Kidney capillary endothelial cell (primary cell): Measurements from ENCODE around the gene SETD7.
"Not testable (repeated sequence)": the region's sequence is repeated elsewhere in the genome, so short reads cannot be mapped to it uniquely, and the experiment has no call there.

Source experiments
- DNase-seq: peaks from one replicate; pipeline ENCODE4 v3.0.0-alpha.2; 2018; ENCODE audit warnings: low spot score

The SETD7 gene

DNA sequence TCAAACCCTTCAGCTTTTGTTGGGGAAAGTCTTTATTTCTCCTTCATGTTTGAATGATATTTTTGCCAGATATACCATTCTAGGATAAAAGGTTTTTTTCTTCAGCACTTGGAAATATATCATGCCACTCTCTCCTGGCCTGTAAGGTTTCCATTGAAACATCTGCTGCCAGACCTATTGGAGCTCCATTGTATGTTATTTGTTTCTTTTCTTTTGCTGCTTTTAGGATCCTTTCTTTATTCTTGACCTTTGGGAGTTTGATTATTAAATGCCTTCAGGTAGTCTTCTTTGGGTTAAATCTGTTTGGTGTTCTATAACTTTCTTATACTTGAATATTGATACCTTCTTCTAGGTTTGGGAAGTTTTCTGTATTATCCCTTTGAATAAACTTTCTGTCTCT is 87.3 kb downstream of the SETD7 start:
- DNase-seq = not testable (repeated sequence)

DNA sequence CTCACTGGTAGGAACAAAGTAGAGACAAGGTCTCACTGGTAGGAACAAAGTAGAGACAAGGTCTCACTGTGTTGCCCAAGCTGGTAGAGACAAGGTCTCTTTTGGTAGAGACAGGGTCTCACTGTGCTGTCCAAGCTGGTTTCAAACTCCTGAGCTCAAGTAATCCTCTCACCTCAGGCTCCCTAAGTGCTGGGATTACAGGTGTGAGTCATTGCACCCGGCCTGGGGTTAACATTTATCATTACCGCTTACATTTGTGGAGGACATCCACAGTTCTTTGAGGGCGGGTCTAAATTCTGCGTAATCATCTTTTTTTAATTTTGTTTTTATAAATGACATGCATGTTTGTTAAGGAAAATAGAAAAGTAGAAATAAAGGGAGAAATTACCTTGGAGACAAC is 90.1 kb downstream of the SETD7 start:
- DNase-seq = no peak

DNA sequence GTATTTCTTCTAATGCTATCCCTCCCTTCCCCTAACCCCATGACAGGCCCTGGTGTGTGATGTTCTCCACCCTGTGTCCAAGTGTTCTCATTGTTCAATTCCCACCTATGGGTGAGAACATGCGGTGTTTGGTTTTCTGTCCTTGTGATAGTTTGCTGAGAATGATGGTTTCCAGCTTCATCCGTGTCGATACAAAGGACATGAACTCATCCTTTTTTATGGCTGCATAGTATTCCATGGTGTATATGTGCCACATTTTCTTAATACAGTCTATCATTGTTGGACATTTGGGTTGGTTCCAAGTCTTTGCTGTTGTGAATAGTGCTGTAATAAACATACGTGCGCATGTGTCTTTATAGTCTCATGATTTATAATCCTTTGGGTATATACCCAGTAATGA is 91.5 kb downstream of the SETD7 start:
- DNase-seq = not testable (repeated sequence)

DNA sequence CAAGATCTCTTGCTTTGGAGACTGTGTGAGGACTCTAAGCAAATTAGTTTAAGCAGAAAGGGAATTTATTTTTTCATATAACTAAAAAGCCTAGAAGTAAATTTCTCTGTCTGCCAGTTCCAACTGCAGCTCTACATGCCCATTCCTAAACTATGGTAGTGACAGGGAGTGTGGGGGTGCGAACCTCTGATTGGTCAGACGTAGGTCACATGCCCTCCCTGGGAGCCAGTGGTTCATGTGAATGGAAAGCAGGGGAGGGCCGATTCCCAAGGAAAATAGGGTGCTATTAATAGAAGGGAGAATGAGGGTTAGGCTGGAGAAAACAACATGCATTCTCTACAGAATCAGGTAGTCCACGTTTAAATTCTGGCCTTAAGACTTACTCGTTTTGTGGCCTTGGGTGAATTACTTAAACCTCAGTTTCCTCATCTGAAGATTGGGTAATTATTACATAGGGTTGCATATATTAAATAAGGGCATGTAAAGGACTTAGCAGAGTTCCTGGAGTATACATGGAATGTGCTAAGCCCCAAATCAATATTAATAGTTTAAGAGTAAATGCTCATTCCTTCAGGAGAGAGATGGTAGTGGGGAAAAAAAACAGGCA is 94.9 kb downstream of the SETD7 start:
- DNase-seq = no peak

DNA sequence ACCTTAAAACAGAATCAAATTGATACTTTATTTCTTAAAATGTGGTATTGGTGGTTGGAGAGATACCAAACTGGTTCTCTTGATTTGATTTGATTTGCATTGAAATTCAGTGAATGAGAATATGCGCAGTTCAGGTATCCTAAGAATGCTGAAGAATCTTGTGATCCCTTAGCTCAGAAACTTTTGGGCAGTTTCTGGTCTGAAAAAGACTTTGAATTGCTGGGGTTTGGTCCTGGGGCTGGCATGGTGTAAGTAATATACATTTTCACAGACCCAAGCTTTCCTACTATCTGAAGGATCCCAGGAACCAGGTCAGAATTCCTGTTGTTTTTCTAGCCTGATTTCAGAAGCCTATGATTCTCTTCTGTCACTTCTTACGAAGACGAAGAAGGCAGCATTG is 95.5 kb downstream of the SETD7 start:
- DNase-seq = no peak

DNA sequence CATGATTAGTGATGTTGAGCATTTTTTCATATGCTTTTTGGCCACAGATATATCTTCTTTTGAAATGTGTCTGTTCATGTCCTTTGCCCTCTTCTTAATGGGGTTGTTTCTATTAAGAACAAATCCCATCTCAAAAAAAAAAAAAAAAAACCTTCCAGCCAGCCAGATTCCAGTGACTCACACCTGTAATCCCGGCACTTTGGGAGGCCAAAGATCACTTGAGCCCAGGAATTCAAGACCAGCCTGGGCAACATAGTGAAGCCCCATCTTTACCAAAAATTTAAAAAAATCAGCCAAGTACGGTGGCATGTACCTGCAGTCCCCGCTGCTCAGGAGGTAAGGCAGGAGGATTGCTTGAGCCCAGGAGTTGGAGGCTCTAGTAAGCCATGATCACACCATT is 97.0 kb downstream of the SETD7 start:
- DNase-seq = no peak

DNA sequence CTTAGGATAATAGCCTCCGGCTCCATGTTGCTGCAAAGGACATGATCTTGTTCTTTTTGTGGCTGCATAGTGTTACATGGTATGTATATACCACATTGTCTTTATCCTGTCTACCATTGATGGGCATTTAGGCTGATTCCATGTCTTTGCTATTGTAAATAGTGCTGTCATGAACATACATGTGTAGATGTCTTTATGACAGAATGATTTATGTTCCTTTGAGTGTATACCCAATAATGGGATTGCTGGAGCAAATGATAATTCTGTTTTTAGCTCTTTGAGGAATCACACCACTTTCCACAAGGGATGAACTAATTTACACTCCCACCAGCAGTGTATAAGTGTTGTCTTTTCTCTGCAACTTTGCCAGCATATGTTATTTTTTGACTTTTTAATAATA is 97.5 kb downstream of the SETD7 start:
- no peak for DNase-seq

DNA sequence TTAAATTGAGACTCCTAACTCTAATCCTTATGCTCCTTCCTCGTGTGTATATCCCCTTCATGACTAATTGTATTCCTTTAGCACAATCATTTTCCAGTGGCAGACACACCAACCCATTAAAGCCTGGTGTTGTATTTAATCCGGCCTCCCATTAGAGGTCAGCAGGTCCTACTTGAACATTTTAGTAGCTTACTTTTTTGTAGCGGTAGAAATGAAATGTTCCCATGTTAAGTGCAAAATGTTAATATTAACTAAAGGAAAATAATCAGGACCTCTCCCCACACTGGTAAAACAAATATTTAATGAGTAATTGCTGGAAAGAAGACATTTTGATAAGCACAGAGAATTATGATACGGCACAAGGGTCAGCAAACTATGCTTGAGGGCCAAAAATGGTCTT is 98.7 kb downstream of the SETD7 start:
- DNase-seq = no peak

DNA sequence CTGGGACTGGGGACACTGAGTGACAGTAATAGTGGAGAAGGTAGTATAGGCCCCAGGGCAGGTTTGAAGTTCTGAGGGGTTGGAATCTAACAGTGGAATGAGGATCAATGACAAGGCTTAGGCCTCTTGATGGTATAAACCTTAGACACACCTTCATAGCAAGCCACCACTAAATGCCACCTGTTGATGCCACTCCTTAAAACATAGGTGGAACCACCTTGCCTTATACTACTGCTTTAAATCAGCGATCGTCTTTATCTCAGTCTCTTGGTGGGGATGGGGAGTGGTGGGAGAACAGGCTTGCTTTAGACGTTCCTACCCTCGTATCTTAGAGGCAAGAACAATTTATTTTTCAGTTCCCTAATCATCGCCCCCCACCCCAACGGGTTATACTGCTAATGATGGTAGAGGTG is 100.9 kb downstream of the SETD7 start:
- no peak for DNase-seq

DNA sequence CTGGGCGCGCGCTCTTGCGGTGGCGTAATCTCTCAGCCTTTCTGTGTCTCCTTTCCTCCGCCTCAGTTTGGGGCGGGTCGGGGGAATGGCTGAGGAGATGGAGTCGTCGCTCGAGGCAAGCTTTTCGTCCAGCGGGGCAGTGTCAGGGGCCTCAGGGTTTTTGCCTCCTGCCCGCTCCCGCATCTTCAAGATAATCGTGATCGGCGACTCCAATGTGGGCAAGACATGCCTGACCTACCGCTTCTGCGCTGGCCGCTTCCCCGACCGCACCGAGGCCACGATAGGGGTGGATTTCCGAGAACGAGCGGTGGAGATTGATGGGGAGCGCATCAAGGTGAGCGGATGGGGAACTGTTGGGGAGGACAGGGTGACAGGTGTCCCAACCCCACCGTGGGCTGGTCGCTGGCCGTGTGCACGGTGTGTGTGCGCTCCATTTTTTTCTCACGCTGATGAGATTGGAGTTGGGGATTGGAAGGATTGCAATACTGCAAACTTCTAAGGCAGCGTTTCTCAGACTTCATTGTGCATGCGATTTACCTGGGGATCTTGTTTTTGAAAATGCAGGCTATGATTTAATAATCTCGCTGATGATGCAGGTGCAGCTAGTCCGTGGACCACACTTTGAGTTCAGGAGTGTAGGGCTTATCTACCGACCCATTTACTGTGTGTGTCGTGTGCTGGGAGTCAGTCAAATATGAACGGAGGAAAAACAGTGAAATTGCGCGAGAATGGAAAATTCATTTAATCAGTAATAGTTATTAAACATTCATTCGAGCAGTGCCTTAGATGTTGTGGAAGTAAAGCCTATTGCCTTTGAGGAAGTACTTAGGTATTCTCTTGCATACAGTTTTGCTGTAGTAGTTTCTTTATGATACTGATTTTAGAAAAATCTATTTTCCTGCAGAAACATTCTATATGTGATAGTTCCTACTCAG is 101.6 kb downstream of the SETD7 start, which contains the start of gene RAB33B:
RAB33B (plus strand) TSS at position 11 of the 935 bp plus-strand sequence; CDS start at position 86, 75 bp downstream.
- no peak for DNase-seq

DNA sequence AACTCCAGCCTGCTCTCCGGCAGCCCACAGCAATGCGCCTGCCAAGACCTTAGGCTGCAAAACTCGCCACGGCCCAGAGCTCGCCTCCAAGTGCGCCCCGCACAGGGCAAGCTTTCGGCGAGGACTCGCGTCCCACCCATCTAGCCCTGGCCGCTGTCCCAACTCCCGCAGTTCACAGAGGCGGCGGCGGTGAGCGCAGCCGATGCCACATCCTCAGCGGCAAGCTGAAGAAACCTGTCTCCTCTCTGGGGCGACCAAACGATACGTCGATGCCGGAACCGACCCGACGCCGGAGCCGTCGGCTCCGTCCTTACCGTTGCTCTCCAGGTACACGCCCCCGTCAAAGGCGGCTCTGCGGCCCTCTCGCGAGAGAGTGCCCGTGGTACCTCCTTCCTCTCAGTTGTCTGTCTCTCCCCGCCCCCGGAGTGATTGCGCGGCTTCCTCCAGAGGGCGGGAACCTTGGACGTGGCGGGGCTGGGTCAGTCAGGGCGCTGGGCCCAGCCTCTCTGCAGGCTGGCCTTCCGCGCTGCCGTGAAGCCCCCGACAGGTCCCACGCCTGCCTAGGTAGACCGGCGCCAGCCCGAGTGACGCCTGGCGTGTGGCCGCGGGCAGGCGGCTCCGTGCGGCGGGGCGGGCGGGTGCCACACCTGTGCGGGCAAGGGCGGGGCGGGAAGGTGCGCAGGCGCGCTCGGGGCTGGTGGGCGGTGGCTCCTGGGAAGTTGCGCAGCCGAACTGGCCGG is 102.5 kb downstream of the SETD7 start:
- peak; percentile 96 for DNase-seq

DNA sequence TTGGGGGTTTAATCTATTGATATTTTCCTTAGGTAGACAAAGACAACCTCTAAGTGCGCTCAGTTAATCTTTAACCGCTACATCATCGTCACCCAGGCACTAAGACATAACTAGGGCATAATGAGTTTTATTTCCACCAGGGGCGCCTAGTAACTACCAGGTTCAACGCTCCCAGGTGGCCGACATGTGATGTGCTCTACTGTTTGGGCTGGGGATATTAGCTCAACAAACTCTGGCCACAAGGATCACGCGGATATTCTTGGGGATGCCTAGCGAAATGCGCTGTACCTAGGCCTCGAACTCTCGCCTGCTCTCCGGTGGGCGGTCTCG is 103.0 kb downstream of the SETD7 start:
- peak; percentile 60 for DNase-seq

DNA sequence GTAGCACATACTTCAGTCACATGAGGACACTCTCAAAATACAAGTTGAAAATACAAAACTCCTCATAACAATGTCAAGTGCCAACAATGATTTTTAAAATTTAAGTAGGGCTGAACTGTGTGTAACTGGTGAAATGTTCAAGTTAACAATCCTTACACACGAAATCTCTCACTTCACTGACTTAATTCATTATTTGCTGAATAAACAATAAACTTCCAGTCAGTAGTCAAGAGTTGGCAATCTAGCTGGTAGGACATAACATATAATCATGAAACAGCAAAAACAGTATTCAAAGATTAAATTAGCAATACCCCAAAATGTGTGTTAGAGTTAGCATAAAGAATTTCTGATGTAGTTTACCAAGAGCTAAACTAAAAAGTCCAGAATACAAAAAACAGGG is 104.0 kb downstream of the SETD7 start:
- DNase-seq = no peak

DNA sequence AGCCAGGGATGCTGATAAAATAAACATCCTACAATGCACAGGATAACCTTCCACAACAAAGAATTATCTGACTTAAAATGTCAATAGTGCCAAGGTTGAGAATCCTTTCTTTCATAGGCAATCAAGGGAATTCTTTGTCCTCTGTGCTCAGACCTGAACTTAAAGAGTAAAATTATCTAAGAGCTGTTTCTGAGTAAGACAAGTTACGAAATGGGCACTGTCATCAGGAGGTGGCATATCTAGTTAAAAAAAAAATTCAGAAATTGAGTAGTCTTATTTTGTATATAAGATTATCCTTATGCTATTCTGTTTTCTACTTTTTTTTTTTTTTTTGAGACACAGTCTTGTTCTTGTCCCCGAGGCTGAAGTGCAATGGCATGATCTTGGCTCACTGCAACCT is 105.4 kb downstream of the SETD7 start:
- DNase-seq = no peak

DNA sequence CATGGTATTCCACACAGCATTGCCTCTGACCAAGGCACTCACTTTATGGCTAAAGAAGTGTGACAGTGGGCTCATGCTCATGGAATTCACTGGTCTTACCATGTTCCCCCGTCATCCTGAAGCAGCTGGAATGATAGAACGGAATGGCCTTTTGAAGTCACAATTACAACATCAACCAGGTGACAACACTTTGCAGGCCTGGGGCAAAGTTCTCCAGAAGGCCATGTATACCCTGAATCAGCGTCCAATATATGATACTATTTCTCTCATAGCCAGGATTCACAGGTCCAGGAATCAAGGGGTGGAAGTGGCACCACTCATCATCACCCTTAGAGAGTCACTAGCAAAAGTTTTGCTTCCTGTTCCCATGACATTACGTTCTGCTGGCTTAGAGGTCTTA is 108.9 kb downstream of the SETD7 start:
- not testable (repeated sequence) for DNase-seq
